Large intestine (tissue), 3 donors: ENCODE data around the gene SMOC2. TPM values are rescaled to one million over a fixed set of nuclear protein-coding genes. Genes with fewer than 3 reads are reported as not detected.

ENCODE experiments used
- DNase-seq, 2 donors: peaks; one replicate each; pipeline versions ENCODE4 v3.0.0 to v3.0.0-alpha.2; 2013
- H3K27ac ChIP-seq: one replicate; pipeline ENCODE4 v1.5.1; 2013; ENCODE audit warnings: low read length
- H3K27me3 ChIP-seq: 2 replicates; pipeline ENCODE4 v1.6.1; 2013; ENCODE audit warnings: low read length; ENCODE audit not compliant: control insufficient read depth, insufficient read depth
- H3K36me3 ChIP-seq: 2 replicates; pipeline ENCODE4 v1.6.1; 2013; ENCODE audit warnings: low read length; ENCODE audit not compliant: control insufficient read depth, insufficient read depth
- H3K4me1 ChIP-seq: one replicate; pipeline ENCODE4 v1.6.1; 2013; ENCODE audit warnings: low read length; ENCODE audit not compliant: control insufficient read depth, insufficient read depth
- H3K4me3 ChIP-seq: one replicate; pipeline ENCODE4 v1.5.1; 2013; ENCODE audit warnings: low read length
- H3K9me3 ChIP-seq: one replicate; pipeline ENCODE4 v1.6.1; 2013; ENCODE audit warnings: mild to moderate bottlenecking, low read depth, low read length, moderate library complexity; ENCODE audit not compliant: control insufficient read depth
- WGBS: methylation state at CpG from one replicate; pipeline ENCODE4 v1.1.5; 2013; ENCODE audit warnings: low lambda C conversion rate; ENCODE audit not compliant: insufficient coverage; 5-methylcytosine and 5-hydroxymethylcytosine counted together
- polyA plus RNA-seq: library from polyadenylated mRNA; unstranded; fragments of 120-200 nt; gene quantifications from one replicate; pipeline ENCODE4 v1.2.1, GENCODE V29; 2013

Gene SMOC2
- polyA plus RNA-seq, 1 donor: 15.9 TPM

DNA sequence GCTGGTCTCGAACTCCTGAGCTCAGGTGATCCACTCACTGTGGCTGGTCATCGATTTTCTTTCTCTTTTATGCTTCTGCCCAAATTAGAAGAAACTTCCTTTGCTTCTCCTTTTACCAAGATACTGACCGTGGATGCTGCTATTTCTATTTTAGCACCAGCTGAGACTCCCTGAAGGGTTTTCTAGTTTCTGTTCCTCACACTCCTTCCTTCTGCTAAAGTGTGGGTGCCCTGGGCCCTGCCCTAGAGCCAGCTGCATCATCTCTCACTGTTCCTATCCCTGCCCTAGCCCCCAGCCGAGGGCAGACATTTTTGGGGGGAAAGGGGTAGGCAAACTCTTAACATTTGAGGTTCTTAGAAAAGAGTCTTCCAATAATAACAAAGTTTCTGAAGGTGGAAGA lies 6.3 kb downstream of the SMOC2 start:
- H3K4me1 ChIP-seq: no peaks in the 10 kb centered on the region
- no peaks in the 10 kb centered on the region for H3K36me3 ChIP-seq
- no peak overlapping the region for H3K27ac ChIP-seq
- WGBS: 100% methylated on average over 3 of the region's 4 CpGs
- no peak for DNase-seq
- no peaks in the 10 kb centered on the region for H3K9me3 ChIP-seq
- no peak overlapping the region for H3K4me3 ChIP-seq
- H3K27me3 ChIP-seq: peaks cover 38% of the 10 kb centered on the region

DNA sequence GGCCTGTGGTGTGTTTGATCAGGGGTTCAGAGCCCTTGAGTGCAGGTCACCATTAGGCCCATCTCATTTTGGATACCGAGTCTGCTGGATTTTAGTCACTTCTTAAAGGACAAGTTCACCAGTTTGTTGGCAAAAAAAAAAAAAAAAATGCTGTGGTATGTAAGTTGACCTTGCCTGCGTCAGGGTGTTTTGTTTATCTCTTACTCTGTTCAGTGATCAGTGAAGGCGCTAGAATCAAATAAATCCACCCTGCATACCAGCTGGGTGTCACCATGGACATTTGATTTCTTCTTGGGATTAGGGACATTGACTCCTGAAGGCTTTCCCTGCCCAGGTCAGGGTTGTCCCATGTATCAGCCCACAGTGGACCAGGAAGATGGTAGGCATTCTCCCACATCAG lies 6.7 kb downstream of the SMOC2 start:
- Histone ChIP-seq H3K9me3 (no peaks in the 10 kb centered on the region), H3K27me3 (peaks cover 35% of the 10 kb centered on the region), H3K4me1 (no peaks in the 10 kb centered on the region), H3K4me3 (no peak overlapping the region), H3K27ac (no peak overlapping the region), H3K36me3 (no peaks in the 10 kb centered on the region)
- DNase-seq: no peak
- WGBS: no CpG with 5 or more reads among the region's 3 CpGs

DNA sequence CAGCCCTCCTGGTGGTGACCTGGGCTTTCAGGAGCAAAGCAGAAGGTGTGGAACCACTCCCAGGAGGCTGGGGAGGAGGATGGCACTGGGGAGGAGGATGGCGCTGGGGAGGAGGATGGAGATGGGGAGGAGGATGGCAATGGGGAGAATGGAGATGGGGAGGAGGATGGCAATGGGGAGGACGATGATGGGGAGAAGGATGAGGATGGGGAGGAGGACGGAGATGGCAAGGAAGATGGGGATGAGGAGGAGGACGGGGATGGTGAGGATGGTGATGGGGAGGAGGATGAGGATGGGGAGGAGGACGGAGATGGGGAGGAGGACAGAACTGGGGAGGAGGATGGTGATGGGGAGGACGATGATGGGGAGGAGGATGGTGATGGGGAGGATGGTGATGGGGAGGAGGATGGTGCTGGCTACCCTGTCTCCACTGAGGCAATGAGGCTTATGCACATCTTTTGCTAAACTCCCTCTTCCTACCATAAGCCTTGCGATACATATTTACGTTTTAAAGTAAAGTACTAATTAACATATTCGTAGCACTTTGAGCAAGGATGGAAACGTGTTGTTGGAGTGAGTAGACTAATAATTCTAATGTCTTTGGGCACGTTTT lies 7.4 kb downstream of the SMOC2 start:
- Histone ChIP-seq H3K27ac (no peak overlapping the region), H3K9me3 (no peaks in the 10 kb centered on the region)
- 100% methylated on average over 1 of the region's 11 CpGs for WGBS

DNA sequence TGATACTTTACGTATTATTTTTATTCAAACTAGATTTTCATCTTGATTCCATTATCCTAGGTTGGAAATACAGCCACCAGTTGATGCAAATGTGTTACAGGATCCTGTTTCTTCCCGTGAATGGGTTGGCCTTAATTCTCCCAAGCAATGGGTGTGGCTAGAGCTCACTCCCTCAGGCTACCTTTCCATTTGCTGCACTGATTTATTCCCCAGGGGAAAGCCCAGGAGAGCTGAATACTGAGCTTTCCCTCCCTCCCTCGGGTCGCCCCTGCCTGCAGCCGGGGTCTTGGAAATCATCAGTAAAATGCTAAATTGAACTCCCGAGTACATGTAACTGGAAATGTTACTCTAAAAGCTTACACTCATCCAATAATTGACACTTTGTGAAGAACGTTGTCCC lies 9.9 kb downstream of the SMOC2 start:
- 100% methylated on average over 1 of the region's 7 CpGs for WGBS
- no peaks in the 10 kb centered on the region for H3K9me3 ChIP-seq
- peaks cover 19% of the 10 kb centered on the region for H3K27me3 ChIP-seq
- H3K4me3 ChIP-seq: no peak overlapping the region
- H3K4me1 ChIP-seq: no peaks in the 10 kb centered on the region
- no peak overlapping the region for H3K27ac ChIP-seq
- H3K36me3 ChIP-seq: no peaks in the 10 kb centered on the region
- DNase-seq: no peak

More for the DNA sequence above, 7.4 kb downstream of the SMOC2 start:
- H3K4me1 ChIP-seq: no peaks in the 10 kb centered on the region
- H3K27me3 ChIP-seq: peaks cover 34% of the 10 kb centered on the region
- H3K4me3 ChIP-seq: no peak overlapping the region
- no peak for DNase-seq
- H3K36me3 ChIP-seq: no peaks in the 10 kb centered on the region

DNA sequence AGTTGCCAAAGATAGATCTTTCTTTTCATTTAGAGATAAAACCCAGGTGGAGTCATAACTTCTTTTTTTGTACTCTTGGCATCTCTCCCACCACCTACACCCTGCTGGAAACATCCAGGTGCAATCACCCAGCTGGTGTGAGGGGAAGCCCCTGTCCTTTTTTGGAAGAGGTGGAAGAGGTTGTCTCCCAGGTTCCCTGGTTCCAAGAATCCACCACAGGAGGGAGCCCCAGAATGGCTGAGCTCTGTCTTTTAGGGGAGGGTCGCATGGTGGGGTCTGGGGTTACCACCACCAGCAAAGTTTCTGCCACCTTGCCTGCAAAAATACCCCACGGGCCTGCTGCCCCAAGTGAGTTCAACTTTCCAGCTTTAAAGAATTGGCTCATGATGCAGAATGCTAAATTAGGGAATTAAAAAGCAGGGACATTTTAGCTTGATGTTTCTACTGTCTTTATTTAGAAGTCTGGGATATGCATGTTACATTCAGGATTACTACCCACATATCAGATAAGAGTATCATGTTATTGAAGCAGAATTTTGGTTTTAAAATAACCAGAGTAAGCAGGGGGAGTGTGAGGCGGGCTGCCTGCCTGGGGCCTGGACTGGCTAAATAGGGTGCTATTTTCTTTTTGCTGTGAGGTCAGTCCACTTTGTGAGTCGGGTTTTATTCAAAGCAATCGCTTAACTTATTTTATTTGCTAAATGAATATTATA lies 11.0 kb downstream of the SMOC2 start:
- H3K9me3 ChIP-seq: no peaks in the 10 kb centered on the region
- H3K4me3 ChIP-seq: no peak overlapping the region
- H3K27me3 ChIP-seq: peaks cover 18% of the 10 kb centered on the region
- 90% methylated on average over 3 of the region's 5 CpGs for whole genome bisulfite sequencing
- no peaks in the 10 kb centered on the region for H3K36me3 ChIP-seq
- DNase-seq: no peak
- no peaks in the 10 kb centered on the region for H3K4me1 ChIP-seq
- no peak overlapping the region for H3K27ac ChIP-seq

DNA sequence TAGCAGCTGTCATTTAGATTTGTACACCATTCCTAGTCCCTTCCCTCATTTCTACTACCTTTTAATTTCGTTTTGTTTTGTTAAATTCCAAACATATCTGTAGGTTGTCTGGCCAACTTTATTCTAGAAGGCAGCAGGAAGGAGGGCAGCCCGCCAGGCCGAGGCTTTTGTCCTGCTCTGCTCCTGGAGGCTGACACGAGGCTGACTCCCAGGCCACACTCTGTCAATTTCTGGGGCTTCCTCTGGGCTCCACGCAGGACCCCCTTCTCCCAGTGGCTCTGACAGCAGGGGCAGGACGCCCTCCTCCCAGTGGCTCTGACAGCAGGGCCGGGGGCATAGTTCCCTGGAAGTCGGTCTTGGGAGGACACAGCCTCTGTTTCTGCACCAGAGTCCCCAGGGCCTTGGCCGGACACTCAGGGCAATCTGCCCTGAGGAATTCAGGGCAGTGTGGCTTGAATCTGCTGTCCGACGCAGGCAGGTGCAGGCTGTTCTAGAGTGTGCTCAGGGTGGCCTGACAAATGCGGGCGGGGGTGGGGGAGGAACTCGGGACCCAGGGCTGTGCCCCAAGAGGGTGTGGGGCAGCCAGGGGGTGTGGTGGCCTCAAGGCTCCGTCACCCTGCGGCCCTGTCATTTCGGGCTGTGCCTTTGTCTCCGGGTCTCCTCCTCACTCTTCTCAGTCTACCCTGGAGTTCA lies 11.8 kb downstream of the SMOC2 start:
- no CpG with 5 or more reads among the region's 18 CpGs for WGBS
- no peak overlapping the region for H3K27ac ChIP-seq
- no peak for DNase-seq
- no peaks in the 10 kb centered on the region for H3K9me3 ChIP-seq
- H3K4me3 ChIP-seq: no peak overlapping the region
- no peaks in the 10 kb centered on the region for H3K4me1 ChIP-seq
- no peaks in the 10 kb centered on the region for H3K36me3 ChIP-seq
- H3K27me3 ChIP-seq: peaks cover 14% of the 10 kb centered on the region

DNA sequence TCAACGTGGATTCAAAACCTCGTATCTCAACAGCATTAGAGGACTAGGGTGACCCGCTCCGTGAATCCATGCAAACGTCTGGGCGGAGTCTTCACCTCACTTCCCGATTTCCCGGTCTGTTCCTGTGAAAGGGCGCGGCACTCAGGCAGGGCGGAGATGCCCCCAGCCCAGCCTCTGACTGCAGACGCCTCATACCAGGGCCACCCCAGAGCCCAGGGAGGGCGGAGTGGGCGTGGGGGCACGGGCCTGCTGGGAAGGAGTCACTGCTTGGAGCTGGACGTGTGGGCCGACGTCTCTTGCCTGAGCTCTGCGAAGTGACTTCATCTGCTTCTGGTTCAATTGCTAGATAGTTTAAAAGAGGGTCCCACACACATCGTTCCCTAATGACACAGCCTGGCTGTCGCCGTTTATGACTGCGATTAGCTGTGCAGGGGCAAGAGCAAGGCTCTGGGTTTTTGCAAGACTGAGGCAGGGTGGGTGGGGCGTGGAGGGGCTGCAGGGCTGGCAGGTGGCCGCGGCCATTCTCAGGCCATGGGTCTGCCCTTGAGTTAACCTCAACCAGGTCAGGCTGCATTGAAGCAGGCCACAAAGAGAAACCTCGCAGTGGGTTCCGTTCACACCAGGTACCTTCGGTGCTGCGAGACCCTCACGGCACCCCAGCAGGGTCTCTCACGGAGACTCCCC lies 15.0 kb downstream of the SMOC2 start:
- peaks cover 11% of the 10 kb centered on the region for H3K27me3 ChIP-seq
- no peaks in the 10 kb centered on the region for H3K4me1 ChIP-seq
- WGBS: no CpG with 5 or more reads among the region's 32 CpGs
- DNase-seq: no peak
- no peak overlapping the region for H3K27ac ChIP-seq
- H3K36me3 ChIP-seq: no peaks in the 10 kb centered on the region
- H3K9me3 ChIP-seq: no peaks in the 10 kb centered on the region
- H3K4me3 ChIP-seq: no peak overlapping the region

DNA sequence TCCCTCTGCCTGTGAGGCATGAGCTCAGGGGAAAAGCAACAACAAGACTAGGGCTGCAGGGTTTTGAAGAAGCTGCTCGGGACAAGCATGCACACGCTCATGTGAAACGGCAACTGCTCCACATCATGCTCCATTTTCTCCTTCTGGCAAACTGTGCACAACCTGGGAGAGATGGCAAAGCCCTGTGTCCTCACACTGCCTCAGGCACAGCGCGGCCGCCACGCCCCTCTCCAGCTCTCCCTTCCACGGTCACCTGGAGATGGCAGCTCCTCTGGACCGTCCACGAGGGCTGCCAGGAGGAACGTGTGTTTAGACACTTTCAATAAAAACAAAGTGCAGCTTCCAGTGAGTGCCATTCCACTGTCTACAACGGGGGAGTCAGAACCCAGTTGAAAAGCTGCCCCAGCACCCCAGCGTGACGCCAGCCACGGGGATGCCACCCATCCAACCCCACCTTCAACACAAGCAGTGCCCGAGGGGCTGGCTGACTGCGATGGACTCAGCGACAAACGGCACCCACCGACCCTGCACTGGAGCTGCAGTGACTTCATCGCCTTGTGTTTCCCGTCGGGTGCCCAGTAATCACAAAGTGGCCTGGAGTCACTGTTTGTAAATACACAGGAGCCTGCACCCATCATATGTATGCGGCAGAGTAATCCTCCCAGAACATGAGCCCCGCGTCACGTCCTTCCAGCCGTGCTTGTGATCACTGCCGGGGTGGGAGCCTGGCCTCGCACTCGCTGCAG lies 16.1 kb downstream of the SMOC2 start:
- WGBS: no CpG with 5 or more reads among the region's 31 CpGs
- no peak for DNase-seq
- no peaks in the 10 kb centered on the region for H3K9me3 ChIP-seq
- no peaks in the 10 kb centered on the region for H3K36me3 ChIP-seq
- no peak overlapping the region for H3K27ac ChIP-seq
- no peak overlapping the region for H3K4me3 ChIP-seq
- peaks cover 6% of the 10 kb centered on the region for H3K27me3 ChIP-seq
- no peaks in the 10 kb centered on the region for H3K4me1 ChIP-seq

DNA sequence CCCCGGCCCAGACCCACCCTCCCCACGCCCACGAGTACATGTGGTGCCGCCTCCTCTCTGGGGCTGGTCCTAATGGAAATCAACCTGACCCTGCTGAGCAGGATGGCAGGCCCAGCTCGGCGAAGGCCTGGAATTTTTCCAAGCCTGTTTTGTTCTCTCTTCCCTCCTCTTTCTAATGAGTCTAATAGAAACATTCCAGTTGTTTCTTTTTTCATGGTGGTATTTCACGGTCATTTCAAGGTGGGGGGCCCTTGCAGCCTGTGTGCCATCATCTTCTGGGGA lies 16.6 kb downstream of the SMOC2 start:
- H3K27ac ChIP-seq: no peak overlapping the region
- H3K36me3 ChIP-seq: no peaks in the 10 kb centered on the region
- DNase-seq: no peak
- H3K9me3 ChIP-seq: no peaks in the 10 kb centered on the region
- peaks cover 6% of the 10 kb centered on the region for H3K27me3 ChIP-seq
- H3K4me1 ChIP-seq: no peaks in the 10 kb centered on the region
- no CpG with 5 or more reads among the region's 7 CpGs for WGBS
- no peak overlapping the region for H3K4me3 ChIP-seq

DNA sequence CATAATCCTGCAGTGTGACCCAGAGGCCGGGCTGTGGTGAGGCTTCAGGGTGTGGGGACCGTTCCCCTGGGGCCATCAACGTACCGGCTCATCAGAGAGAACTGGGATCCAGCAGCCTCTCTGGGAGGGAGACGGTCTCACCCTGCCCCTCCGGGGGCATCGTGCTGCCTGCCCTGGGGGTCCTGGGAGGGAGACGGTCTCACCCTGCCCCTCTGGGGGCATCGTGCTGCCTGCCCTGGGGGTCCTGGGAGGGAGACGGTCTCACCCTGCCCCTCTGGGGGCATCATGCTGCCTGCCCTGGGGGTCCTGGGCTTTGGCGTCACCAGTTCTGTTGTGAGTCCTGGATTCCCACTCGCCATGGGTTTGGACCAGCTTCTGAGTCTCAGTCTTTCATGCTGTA lies 17.1 kb downstream of the SMOC2 start:
- peaks cover 2% of the 10 kb centered on the region for H3K27me3 ChIP-seq
- no CpG with 5 or more reads among the region's 12 CpGs for WGBS
- no peak overlapping the region for H3K27ac ChIP-seq
- DNase-seq: no peak
- H3K4me1 ChIP-seq: no peaks in the 10 kb centered on the region
- H3K4me3 ChIP-seq: no peak overlapping the region
- no peaks in the 10 kb centered on the region for H3K36me3 ChIP-seq
- no peaks in the 10 kb centered on the region for H3K9me3 ChIP-seq
